SHP77 (cell line): ENCODE data around the gene OSGEP.
A peak's percentile ranks its signal among the peaks of the same experiment; 100 is the strongest.
"Not testable (repeated sequence)": the region's sequence is repeated elsewhere in the genome, so short reads cannot be mapped to it uniquely, and the experiment has no call there.

Source experiments
- DNase-seq, 2 experiments: peaks; one replicate each; lab custom pipeline; 2025; lab: John Stamatoyannopoulos, UW

OSGEP gene

DNA sequence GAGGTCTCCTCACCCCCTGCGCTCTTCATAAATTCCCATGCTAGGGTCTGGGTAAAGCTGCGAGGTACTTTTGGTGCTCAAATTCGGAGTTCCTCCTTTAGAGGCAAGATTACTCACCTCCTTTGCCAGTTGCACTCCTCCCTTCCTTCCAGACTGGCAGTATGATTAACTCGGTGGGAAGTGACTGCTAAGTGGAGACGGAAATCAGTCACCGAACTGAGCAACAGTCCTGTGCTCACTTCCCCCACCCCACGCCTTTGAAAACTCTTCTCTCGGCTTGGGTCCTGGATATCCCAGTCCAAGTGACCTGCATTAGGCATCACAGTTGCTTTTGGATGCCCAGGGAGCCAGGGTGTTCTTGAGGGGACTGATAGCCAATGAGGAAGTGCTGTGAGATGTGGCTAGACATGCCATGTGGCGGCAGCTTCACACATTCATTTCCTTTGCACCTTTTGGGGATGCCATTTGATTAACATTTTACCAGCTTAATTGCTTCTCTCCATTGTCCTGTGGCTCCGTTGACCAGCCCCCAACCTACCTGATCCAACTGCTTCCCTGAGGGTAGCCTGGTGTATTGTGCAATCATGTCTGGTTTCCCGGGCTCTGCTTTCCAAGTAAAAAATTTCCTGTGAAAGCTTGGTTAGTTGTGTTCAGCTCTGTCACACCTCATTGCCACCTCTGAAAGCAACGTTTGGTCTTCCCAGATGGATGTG lies 15.4 kb upstream of the OSGEP start:
- peak in 1 of 2 experiments; percentile 46 for DNase-seq

DNA sequence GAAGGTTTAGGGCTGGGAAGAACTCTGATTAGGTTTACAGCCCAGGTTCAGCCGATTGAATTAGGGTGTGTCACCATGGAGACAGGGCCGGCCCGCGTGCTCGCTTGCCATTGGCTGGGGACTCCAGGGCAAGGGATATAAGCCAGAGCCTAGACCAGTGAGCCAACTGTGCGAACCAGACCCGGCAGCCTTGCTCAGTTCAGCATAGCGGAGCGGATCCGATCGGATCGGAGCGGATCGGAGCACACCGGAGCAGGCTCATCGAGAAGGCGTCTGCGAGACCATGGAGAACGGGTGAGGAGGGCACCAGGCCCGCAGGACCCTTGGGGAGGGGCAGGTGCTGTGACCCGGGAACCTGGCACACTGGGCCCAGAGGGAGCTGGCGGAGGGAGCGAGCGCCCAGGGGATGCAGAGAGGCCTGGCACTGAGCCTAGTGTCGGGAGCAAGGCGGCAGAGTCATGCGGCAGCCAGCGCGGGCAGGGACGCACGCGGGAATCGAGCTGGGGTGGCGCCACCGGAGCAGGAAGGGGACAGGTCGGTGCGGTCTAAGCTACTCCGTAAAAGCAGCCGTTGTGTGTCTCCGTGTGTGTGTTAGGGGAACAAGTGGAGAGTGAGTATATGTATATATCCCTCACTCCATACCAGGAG lies 14.8 kb upstream of the OSGEP start, which contains the start of gene PNP:
TSS of gene PNP (plus strand) at position 165 of the 648 bp plus-strand sequence. CDS start at position 284, 119 bp downstream.
- peak; percentile 98 to 99 for DNase-seq

DNA sequence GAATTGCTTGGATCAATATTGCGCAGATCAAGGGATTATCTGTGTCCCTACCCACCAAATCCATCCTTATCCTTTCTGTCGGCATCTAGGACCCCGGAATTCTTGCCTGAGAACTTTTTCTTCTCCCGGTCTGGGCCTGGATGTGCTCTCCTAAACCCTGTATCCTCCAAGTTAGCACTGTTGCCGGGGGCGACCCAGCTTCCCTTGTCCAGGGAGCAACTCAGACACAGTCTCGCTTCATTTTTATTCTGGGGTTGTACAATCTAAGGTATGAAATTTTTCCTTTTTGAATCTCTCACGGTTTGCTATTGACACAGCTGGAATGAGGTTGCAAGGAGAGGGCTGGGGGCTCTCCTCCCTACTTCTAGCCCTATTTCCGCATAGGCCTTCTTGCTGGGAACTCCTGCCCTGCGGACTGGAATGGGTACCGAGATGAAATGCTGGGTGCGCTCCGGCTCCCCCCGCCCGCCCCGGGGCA lies 14.2 kb upstream of the OSGEP start:
- DNase-seq = no peak

DNA sequence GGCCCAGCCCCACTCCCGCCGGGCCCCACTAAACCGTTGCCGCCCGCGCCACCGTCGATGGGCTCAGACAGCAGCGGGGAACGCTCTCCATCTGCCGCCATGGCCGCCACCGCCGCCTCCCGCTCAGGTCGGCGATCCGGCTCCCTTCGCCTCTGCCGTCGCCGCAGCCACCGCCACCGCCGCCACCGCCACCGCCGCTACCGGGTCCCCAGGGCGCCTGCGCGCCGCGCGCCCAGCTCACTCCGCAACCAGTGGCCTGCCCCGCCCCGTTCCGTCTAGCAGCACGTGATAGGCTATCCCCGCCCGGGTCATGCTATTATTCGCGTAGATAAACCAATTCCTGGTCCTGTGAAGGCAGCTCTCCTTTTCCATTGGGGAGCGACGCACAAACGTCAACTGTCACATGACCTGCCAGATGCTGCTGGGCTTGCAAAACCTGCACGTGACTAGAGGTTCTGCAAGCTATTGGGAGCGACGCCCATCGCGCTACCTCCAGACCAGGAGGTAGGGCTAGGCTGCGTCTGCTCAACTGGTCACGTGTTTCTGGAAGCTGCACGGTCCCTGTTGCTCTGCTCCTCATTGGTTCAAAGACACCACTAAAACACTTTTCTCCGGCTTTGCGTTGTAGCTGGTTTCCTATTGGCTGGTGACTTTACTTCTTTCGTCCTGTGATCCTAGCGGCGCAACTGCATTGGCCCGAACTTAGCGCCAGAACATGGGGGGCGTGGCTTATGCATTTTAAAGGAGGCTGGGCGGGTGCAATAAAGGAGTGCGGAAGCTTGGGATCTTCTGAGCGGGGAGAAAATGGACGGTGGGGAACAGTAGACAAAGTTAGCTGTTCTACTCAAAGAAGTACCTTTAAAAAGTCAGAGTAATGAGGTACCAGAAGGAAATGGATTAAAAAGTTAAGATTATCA lies 6.9 kb upstream of the OSGEP start, which contains the start of gene PIP4P1:
TSS of gene PIP4P1 (minus strand) at position 210 of the 917 bp plus-strand sequence. CDS start at position 101, 109 bp downstream.
- peak; percentile 100 for DNase-seq

DNA sequence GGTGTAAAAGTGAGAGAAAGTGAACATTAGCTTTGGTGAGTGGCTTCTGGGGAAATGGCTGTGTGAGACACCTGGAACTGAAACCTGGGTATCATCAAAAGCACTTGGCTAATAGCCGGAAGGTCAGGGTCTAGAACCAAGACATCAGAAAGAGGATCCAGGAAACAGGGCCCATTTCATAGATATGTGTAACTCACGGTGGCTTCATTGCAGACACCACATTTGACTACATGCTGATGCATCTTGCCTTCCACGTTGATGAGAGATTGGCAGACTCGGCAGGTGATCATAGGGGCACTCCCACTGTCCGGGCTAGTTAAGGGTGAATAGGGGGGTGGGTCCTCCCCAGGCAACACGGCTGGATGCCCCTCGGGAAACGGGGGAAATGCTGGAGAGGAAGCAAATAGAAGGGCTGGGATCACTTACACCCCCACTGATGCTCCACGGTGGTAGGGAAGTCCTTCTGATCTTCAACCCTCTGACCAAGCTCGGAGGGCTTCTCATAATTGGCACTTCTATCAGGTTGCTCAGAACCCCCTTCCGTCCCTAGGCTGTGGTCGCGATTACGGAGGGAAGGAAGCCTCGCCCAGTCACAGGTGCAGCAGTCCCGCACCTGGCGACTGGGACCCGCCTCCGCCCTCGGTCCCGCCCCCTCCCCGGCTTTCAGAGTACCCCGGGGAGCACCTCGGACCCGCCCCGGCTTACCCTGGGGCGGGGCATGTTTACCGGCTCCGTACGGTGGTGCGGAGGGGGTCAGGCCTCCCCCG lies 6.0 kb upstream of the OSGEP start:
- DNase-seq = peak in 1 of 2 experiments; percentile 18

DNA sequence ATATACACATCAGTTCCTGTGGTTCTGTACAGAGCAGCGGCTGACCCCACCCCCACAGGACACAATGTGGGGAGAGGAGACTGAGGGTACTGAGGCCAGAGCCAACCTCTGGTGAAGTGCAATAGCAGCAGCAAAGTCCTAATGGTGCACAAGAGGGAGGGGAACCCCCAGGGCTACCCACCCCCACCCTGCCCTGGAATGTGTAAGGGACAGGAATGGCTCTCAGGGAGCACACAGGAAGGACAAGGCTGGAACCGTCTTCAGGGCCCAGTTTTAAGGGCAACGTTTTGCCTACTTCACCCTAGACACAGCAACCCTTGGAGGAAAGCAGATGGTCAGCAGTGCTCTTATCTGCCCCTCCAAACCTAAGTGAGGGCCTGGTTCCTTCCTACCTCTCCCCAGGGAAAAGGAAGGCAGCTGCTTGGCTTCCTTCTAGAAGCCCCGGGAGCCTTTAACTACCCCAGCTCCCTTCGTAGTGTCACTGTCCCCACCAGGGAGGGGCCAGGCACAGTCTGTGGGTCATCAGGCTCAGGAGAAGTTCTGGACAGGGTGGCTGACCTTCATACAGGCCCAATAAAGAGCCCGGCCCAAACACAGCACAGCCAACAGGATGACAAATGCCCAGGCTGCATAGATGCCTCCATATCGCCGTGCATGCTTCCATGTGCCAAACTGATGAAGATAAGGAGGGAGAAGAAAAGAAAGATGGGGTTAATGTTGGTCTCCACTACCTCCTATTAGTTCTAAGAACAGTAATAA lies 3.6 kb upstream of the OSGEP start:
- DNase-seq = no peak

DNA sequence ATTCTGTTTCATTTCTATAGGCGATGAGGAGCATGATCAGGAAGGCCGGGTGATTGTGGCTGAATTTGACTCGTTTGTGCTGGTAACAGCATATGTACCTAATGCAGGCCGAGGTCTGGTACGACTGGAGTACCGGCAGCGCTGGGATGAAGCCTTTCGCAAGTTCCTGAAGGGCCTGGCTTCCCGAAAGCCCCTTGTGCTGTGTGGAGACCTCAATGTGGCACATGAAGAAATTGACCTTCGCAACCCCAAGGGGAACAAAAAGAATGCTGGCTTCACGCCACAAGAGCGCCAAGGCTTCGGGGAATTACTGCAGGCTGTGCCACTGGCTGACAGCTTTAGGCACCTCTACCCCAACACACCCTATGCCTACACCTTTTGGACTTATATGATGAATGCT lies 2.4 kb upstream of the OSGEP start:
- DNase-seq = no peak

DNA sequence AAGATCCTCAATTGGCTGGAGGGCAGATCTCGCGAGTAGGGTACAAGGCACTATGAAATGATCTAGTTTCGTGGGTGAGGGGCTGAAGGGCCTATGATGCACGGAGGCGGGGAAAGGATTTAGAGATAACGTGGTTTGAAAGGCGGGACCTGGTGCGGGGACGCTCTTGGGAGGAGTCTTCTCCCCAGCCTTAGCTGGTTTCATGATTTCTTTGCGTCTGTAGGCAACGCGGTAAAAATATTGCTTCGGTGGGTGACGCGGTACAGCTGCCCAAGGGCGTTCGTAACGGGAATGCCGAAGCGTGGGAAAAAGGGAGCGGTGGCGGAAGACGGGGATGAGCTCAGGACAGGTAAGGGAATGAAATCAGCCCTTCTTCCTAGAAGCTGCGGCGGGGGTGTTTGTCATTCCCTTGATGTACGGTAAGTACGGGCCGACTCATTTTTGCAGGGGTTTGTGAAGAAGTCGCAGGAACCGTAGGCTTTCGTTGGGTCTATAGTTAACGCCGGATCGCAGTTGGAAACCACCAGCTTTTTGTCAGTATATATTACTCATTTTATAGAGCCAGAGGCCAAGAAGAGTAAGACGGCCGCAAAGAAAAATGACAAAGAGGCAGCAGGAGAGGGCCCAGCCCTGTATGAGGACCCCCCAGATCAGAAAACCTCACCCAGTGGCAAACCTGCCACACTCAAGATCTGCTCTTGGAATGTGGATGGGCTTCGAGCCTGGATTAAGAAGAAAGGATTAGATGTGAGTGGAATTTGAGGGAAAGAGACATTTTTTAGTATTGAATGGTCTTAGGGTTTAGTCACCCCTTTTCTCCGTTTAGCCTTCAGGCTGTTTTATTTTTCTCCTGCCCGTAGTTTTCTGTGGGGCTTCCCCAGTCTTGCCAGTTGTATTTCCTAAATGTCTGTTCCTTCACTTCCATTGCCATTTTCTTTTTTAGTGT lies 1.0 kb upstream of the OSGEP start:
- DNase-seq = peak; percentile 84 to 86

DNA sequence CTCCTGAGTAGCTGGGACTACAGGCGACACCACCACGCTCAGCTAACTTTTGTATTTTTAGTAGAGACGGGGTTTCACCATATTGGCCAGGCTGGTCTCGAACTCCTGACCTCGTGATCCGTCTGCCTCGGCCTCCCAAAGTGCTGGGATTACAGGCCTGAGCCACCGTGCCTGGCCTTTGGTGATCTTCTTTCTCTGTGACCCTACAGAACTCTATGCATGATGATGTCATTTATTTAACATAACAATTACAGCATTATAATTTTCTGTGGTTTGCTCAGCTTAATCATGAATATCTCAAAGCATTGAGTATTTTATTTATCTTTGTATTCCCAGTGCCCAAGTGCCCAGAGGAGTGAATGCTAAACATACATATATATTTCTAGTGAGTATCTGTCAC lies 1.8 kb downstream of the OSGEP start:
- not testable (repeated sequence) for DNase-seq

DNA sequence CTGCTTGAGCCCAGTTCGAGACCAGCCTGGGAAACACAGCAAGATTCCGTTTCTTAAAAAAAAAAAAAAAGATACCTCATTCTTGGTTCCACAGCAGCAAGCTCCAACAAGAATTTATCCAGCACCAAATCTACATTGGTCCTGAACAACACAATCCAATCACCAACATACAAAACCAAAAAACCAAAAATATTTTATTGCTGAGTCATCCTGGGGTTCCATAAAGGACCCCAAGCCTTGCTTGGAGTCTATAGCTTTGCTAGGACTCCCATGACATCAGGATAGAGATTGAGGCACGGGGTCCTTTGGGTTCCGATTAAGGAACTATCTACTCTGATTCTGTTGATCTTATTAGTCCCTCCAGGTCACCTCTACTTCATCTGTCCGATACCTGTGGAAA lies 7.7 kb downstream of the OSGEP start:
- no peak for DNase-seq

DNA sequence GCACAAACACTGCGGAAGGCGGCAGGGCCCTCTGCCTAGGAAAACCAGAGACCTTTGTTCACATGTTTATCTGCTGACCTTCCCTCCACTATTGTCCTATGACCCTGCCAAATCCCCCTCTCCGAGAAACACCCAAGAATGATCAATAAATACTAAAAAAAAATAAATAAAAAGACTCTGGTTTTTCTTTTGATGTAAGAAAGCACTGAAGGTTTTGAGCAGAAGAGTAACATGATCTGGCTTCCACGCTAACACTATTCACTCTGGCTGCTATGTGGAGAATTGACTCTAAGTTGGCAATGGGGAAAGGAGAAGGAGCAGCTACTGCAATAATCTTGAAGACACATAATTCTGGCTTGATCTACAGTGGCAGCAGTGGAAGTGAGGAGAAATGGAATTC lies 11.0 kb downstream of the OSGEP start:
- DNase-seq = not testable (repeated sequence)

DNA sequence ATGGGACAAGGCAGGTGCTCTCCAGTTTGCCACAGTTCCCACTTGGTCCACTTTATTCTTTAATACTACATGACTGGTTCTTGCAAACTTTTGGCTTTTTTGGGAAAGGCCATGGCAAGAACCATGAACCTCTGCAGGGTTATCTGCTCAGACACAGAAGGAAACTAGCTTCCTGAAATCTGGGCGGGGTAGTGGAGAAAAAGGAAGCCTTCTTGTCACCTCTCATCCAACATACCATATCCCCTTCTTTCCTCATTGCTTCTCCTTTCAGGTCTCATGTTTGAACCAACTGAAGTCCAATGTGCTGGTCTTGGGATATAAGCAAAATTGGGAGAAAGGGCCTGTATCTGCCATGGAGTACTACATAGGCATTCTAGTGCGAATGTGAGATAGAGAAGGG lies 13.2 kb downstream of the OSGEP start:
- DNase-seq = no peak

DNA sequence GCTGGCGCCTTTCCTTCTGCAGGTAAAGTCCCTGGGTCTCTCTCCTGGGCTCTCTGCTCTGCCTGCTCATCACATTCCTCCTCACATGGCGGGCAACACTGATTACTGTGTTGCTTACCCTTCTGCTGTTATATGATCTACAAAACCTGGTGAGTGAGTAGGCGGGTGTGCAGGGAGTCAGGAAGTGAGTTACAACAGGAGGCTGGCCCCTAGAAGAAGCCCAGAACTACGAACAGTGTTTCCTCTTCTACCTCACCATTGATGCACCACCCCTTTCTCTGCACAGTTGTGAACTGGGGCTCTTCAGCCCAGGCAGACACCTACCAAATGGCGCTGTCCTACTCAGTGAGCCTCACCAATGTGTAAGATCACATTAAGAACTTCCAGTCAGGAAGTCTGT lies 13.7 kb downstream of the OSGEP start:
- DNase-seq = no peak

DNA sequence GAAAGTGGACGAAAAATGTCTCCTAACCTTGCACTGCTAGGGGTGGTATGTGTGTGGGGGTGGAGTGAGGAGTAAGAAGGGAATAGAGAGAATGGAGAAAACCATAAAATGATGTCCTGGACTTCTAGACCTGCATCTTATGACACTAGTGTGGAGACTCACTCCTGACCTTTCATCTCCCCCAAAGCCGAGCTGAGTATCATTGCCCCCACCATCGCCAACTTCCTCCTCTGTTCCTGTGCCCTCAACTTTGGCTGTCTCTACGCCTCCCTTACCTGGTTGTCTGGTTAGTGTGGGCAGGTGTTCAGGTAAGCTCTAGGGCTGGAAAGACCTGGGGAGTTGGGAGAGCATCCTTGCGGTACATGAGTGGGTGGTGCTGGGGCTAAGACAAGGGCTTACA lies 14.1 kb downstream of the OSGEP start:
- DNase-seq = no peak

DNA sequence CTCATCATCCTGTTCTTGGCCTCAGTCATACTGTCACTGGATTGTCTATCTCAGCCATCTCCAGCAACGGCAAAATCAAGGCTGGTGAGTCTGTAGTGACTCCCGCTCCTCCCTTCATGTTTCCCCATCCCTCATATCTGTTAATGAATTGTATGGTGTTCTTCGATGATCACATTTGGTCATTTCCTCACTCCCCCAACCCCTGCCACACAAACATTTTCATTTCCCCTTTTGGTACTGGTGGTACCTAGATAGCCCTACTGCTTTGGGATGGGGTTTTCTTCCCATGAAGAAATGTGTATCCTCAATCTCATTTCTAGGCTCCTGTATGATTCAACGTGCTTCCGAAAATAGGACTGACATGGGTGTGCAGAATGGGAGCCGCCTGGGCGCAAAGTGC lies 15.9 kb downstream of the OSGEP start:
- DNase-seq = no peak

DNA sequence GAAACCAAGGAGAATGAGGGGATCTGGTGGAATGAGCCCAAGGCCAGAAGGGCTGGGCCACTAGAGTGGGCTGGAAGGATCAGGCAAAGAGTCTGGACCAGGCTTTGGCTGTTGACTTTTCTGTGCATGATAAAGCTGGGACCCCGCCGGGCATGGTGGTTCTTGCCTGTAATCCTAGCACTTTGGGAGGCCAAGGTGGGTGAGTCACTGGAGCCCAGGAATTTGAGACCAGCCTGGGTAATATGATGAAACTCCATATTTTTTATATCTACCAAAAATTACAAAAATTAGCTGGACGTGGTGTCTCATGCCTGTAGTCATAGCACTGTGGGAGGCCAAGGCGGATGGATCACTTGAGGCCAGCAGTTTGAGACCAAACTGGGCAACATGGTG lies 18.3 kb downstream of the OSGEP start:
- DNase-seq = no peak

DNA sequence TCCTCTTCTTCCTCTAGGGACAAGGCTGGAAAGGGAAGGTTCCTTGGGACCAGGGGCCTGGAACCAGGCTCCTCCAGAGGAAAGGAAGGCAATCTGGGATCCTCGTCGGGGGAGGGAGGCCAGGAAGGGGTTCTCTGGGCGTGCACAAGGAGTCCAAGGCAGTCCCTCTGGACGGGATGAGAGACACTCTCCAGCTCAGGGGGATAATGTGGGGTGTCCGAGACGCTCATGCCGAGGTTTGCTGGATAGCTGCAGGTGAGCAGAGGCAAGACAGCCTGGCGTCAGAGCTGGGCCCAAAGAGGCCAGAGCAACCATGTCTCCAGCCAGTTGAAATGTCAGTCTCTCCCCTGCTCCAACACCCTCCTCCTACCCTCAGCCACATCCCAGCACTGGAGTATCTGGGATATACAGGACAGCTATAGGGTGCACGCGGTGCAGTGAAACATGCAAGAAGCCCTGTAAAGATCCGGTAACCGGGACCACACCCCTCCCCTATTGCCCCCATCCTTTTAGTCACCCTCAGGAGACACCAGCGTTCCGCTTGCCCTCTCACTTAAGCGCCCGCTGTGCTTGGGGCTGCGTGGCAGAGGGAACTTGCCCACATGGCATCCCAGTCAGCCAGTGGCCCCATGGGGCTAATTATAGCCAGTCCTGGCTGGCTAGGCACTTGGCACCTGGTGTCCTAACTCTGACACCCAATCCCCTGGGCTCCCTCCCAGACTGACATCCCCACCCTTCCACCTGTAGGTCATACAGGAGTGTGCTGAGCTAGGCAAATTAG lies 18.8 kb downstream of the OSGEP start, which contains the start of gene KLHL33:
TSS of gene KLHL33 (minus strand) at position 585 of the 781 bp plus-strand sequence. CDS start at position 230, 355 bp downstream.
- DNase-seq = no peak

DNA sequence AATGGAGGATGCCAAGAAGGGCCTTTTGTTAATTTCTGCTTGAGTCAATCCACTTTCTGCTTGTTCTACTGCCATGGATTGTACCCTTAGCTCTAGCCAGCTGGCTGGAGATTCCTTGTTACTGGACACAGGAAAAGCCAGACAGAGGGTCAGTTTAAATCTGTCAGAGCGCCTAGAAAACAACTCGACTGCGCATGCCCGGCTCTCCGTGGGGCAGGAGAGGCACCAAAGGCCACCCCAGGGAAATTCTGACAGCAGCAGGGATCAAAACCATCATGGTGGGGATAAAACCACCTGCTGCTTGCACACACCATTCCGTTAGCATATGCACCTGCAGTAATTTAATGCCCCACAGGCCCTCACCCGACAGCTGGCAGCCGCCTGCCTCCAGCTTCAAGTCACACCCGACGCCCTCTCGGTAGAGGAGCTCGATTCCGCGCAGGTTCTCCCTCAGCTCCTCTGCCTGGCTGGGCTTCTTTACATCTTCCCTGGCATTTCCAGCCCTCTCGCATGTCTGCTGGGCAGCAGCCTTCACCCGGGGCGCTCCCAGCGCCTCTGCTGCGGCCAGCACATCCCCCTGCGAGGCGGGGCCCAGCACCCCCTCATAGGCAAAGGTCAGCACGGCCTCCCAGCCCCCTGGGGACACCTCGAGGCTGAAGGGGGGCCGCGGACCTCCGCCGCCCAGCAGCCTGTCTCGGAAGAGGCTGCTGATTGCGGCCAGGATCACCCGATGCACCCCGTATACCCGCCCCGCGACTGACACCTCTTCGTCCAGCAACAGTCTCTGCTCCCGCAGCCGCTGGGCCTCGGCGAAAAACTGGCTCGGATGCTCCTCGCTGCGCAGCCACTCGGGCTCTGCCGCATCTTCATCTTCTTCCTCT lies 19.7 kb downstream of the OSGEP start:
- DNase-seq = peak; percentile 45 to 80
